ENCODE data around the gene TNRC6B.
"Not testable (repeated sequence)": the region's sequence is repeated elsewhere in the genome, so short reads cannot be mapped to it uniquely, and the experiment has no call there.

DNA sequence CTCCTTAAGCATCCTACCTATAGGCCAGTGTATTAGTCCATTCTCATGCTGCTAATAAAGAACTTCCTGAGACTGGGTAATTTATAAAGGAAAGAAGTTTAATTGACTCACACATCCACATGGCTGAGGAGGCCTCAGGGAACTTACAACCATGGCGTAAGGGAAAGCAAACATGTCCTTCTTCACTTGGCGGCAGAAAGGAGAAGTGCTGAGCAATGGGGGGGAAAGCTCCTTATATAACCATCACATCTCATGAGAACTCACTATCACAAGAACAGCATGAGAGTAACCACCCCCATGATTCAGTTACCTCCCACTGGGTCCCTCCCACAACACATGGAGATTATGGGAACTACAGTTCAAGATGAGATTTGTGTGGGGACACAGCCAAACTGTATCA lies 12.2 kb upstream of the TNRC6B start:
- TF ChIP-seq, protein P1, sequence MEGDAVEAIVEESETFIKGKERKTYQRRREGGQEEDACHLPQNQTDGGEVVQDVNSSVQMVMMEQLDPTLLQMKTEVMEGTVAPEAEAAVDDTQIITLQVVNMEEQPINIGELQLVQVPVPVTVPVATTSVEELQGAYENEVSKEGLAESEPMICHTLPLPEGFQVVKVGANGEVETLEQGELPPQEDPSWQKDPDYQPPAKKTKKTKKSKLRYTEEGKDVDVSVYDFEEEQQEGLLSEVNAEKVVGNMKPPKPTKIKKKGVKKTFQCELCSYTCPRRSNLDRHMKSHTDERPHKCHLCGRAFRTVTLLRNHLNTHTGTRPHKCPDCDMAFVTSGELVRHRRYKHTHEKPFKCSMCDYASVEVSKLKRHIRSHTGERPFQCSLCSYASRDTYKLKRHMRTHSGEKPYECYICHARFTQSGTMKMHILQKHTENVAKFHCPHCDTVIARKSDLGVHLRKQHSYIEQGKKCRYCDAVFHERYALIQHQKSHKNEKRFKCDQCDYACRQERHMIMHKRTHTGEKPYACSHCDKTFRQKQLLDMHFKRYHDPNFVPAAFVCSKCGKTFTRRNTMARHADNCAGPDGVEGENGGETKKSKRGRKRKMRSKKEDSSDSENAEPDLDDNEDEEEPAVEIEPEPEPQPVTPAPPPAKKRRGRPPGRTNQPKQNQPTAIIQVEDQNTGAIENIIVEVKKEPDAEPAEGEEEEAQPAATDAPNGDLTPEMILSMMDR (conservative IDR thresholded peaks at IDR 0.05; ENCODE audit: low read depth in 2 of 2) = not testable (repeated sequence)
- not testable (repeated sequence) for TF ChIP-seq ZNF114 (CRISPR knock-in tag; IDR thresholded peaks at IDR 0.05); EZH2 (IDR thresholded peaks at IDR 0.05; ENCODE audit: low read depth, unreplicated experiment); REST (IDR thresholded peaks at IDR 0.05; ENCODE audit: unreplicated experiment); POLR2AphosphoS5 (IDR thresholded peaks at IDR 0.05; ENCODE audit: low read depth)

All from GM23338 (cell line).